ENCODE data around the gene DKKL1. TPM values are rescaled to one million over a fixed set of nuclear protein-coding genes. Genes with fewer than 3 reads are reported as not detected.

DKKL1 gene
- total and polyA plus RNA-seq, 4 donors = 0.58 to 0.95 (median 0.88) TPM

DNA sequence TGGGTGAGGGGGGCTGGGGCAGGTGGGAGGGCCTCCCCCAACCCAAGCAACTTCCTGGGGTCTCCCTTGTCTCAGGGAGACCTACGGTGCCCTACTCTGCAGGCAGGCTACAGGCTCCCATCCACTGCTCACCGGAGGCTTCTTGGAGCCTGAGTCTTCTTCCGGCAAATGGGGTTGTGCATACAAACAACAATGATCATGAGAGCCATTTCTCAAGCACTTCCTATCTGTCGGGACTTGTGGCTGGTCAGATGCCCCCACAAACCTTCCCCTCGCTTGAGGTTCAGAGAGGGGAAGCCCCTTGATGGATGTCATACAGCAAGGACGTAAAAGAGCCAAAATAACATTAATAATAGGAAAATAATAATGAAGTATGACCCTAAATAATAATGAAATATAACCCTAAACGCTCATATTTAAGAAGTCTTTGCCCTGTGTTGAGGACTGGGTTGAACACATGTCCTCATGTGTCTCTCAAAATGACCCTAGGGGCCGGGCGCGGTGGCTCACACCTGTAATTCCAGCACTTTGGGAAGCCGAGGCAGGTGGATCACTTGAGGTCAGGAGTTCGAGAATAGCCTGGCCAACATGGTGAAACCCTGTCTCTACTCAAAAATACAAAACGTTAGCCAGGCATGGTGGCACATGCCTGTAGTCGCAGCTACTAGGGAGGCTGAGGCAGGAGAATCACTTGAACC, 27.7 kb upstream of the DKKL1 start:
- DNase-seq (no peak), ATAC-seq (ENCODE audit: insufficient read depth, low FRiP score) (no peak)
- Histone ChIP-seq H3K4me1 (ENCODE audit: control insufficient read depth in 5 of 5, insufficient read depth in 5 of 5, low read length in 5 of 5) (peaks cover 0 to 20% (median 6%) of the 10 kb centered on the region in 5 donors), H3K9ac (ENCODE audit: insufficient read depth in 1 of 2, low read length in 2 of 2) (no peak overlapping the region), H3K36me3 (ENCODE audit: control insufficient read depth in 4 of 4, insufficient read depth in 4 of 4, low read length in 4 of 4) (peaks cover 0 to 8% (median 5%) of the 10 kb centered on the region in 4 donors), H3K4me3 (peak overlapping the region; percentile 8), H3K9me3 (ENCODE audit: control insufficient read depth in 4 of 4, insufficient read depth in 3 of 4, low read length in 3 of 4) (no peaks in the 10 kb centered on the region), H3K27ac (ENCODE audit: low read depth in 1 of 2, low read length in 1 of 2) (peak overlapping the region in 1 of 2 donors; percentile 71), H3K27me3 (ENCODE audit: control insufficient read depth in 3 of 3, insufficient read depth in 3 of 3, low read length in 2 of 3) (no peaks in the 10 kb centered on the region)
- TF ChIP-seq, protein P1, sequence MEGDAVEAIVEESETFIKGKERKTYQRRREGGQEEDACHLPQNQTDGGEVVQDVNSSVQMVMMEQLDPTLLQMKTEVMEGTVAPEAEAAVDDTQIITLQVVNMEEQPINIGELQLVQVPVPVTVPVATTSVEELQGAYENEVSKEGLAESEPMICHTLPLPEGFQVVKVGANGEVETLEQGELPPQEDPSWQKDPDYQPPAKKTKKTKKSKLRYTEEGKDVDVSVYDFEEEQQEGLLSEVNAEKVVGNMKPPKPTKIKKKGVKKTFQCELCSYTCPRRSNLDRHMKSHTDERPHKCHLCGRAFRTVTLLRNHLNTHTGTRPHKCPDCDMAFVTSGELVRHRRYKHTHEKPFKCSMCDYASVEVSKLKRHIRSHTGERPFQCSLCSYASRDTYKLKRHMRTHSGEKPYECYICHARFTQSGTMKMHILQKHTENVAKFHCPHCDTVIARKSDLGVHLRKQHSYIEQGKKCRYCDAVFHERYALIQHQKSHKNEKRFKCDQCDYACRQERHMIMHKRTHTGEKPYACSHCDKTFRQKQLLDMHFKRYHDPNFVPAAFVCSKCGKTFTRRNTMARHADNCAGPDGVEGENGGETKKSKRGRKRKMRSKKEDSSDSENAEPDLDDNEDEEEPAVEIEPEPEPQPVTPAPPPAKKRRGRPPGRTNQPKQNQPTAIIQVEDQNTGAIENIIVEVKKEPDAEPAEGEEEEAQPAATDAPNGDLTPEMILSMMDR (IDR thresholded peaks at IDR 0.05; ENCODE audit: control extremely low read depth, extremely low read depth) = no peak
- WGBS, 2 donors = 64 to 72% methylated on average over 14 of the region's 14 CpGs

DNA sequence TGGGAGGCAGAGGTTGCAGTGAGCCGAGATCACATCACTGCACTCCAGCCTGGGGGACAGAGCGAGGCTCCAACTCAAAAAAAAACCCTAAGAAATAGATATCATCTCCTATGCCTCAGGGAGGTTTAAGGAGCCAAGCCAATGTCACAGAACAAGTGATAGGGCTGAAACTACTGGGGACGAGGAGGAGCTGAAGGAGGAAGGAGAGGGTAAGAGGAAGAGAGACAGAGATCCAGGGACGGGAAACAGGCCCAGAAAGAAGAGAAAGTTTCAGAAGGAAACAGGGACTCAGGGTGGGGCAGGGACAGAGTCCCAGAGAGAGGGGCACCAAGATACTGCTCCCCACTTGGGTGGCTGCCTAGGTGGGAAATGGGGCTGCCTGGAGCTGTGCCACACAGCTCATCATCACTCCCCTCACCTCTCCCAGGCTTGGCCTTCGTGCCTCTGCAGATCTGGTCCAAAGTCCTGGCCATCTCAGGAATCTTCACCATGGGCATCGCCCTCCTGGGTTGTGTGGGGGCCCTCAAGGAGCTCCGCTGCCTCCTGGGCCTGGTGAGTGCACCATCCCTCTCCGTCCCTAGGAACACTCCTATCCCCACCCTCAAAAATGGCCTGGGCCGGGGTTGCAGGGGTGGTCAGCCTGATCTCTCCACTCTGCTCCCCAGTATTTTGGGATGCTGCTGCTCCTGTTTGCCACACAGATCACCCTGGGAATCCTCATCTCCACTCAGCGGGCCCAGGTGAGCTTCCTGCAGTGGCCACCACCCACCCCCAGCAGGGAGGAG, 27.0 kb upstream of the DKKL1 start:
- H3K27ac ChIP-seq (ENCODE audit: low read depth in 1 of 2, low read length in 1 of 2) = no peak overlapping the region
- TF ChIP-seq, protein P1 (IDR thresholded peaks at IDR 0.05; ENCODE audit: control extremely low read depth, extremely low read depth) = no peak

DNA sequence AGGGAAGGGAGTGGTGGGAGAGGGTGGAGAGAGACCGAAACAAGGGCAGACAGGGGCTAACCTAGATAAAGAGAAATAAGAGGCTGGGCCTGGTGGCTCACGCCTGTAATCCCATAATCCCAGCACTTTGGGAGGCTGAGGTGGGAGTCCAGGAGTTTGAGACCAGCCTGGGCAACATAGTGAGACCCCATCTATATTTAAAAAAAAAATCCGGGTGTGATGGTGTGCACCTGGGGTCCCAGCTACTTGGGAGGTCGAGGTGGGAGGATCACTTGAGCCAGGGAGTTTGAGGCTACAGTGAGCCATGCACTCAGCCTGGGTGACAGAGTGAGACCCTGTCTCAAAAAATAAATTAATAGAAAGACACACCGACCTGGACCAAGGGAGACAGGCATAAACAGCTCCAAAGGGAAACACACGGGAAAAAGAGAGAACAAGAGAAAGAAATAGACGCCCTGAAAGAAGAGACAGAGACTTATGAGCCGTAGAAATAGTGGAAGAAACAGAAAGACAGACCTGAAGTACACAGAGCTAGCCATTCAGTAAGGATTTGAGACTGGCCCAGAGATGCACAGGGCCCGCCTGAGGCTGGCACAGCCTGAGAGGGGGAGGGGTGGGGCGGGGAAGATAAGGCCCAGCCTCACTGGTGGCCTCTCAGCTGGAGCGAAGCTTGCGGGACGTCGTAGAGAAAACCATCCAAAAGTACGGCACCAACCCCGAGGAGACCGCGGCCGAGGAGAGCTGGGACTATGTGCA, 26.2 kb upstream of the DKKL1 start:
- Histone ChIP-seq H3K27me3 (ENCODE audit: control insufficient read depth in 3 of 3, insufficient read depth in 3 of 3, low read length in 2 of 3) (no peaks in the 10 kb centered on the region), H3K4me3 (no peak overlapping the region), H3K36me3 (ENCODE audit: control insufficient read depth in 4 of 4, insufficient read depth in 4 of 4, low read length in 4 of 4) (peaks cover 6 to 17% (median 12%) of the 10 kb centered on the region in 4 donors), H3K4me1 (ENCODE audit: control insufficient read depth in 5 of 5, insufficient read depth in 5 of 5, low read length in 5 of 5) (peaks cover 0 to 23% (median 9%) of the 10 kb centered on the region in 5 donors), H3K27ac (ENCODE audit: low read depth in 1 of 2, low read length in 1 of 2) (no peak overlapping the region), H3K9me3 (ENCODE audit: control insufficient read depth in 4 of 4, insufficient read depth in 3 of 4, low read length in 3 of 4) (no peaks in the 10 kb centered on the region), H3K9ac (ENCODE audit: insufficient read depth in 1 of 2, low read length in 2 of 2) (no peak overlapping the region)
- ATAC-seq (ENCODE audit: insufficient read depth, low FRiP score) (no peak), DNase-seq (no peak)
- WGBS, 2 donors = 80 to 86% methylated on average over 19 of the region's 19 CpGs
- TF ChIP-seq, protein P1 (IDR thresholded peaks at IDR 0.05; ENCODE audit: control extremely low read depth, extremely low read depth) = no peak

More for the DNA sequence above, 27.0 kb upstream of the DKKL1 start:
- no peak for ATAC-seq (ENCODE audit: insufficient read depth, low FRiP score)
- Histone ChIP-seq H3K9ac (ENCODE audit: insufficient read depth in 1 of 2, low read length in 2 of 2) (no peak overlapping the region), H3K27me3 (ENCODE audit: control insufficient read depth in 3 of 3, insufficient read depth in 3 of 3, low read length in 2 of 3) (no peaks in the 10 kb centered on the region), H3K4me1 (ENCODE audit: control insufficient read depth in 5 of 5, insufficient read depth in 5 of 5, low read length in 5 of 5) (peaks cover 0 to 23% (median 9%) of the 10 kb centered on the region in 5 donors), H3K9me3 (ENCODE audit: control insufficient read depth in 4 of 4, insufficient read depth in 3 of 4, low read length in 3 of 4) (no peaks in the 10 kb centered on the region), H3K36me3 (ENCODE audit: control insufficient read depth in 4 of 4, insufficient read depth in 4 of 4, low read length in 4 of 4) (peaks cover 2 to 13% (median 11%) of the 10 kb centered on the region in 4 donors), H3K4me3 (no peak overlapping the region)
- DNase-seq = no peak
- WGBS, 2 donors = 87% methylated on average over 10 of the region's 10 CpGs

Data from lung (tissue), 12 donors.